ENCODE data around the gene ZNF436. TPM values are rescaled to one million over a fixed set of nuclear protein-coding genes. Genes with fewer than 3 reads are reported as not detected.

Gene ZNF436
- polyA plus RNA-seq, 1 of the 3 experiments (the other 2 are of a cell fraction): 5.0 TPM

DNA sequence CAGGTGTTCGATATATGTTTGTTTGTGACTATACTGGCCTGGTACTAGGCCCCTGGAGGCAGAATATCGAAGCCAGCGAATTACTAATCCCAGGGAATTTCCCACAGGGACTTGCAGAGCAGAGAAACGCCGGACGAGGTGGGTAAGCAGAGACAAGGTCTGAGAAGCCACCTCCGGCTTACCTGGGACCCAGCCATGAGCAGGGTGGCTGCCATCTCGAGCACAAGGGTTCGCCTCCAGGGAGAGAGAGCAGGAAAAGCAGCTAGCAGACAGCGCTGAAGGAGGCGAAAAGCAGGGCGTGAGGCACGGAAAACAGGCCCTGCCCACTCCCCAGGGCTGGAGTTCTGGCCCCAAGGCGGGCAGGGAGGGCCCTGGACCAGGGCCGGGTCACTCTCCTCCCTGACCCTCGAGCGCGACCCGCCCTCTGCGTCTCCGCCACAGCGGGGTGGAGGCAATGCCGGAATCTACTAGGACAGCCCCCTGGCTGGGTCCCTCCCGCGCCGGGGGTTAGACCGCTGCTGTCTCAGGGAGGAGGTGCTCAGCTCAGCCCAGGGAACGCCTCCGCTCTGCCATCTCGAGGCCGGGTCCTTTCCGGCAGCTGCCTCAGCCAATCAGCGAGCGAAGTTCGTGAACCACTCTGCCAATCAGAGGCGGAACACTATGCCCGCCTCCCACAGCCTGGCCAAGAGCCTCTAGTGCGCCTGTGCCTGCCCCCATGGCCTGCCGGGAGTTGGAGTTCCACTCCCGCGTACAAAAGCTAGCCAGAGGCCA lies 1.7 kb downstream of the ZNF436 start (continued):
- TF ChIP-seq CHD2 (IDR thresholded peaks at IDR 0.05; ENCODE audit: low read length, partially characterized antibody): peak; percentile 86
- TF ChIP-seq MEF2A (IDR thresholded peaks at IDR 0.05; ENCODE audit: borderline replicate concordance, low read depth): no peak
- TF ChIP-seq SIN3A (IDR thresholded peaks at IDR 0.05; ENCODE audit: borderline replicate concordance, low read depth, low read length): peak; percentile 76; the same call in 1 of the 2 replicates
- no peak for TF ChIP-seq FOXM1 (IDR thresholded peaks at IDR 0.05; ENCODE audit: low read depth)
- no peak for TF ChIP-seq USF1 (IDR thresholded peaks at IDR 0.05; ENCODE audit: borderline replicate concordance, low read depth)
- TF ChIP-seq FOSL2 (IDR thresholded peaks at IDR 0.05; ENCODE audit: borderline replicate concordance, low read depth): no peak
- no peak for TF ChIP-seq CTCF (IDR thresholded peaks at IDR 0.05)
- peak; percentile 81 for TF ChIP-seq NRF1 (IDR thresholded peaks at IDR 0.05; ENCODE audit: low read depth, low read length)
- peak; percentile 45; the same call in 1 of the 2 replicates for TF ChIP-seq FOXJ3 (CRISPR knock-in tag; IDR thresholded peaks at IDR 0.05)
- TF ChIP-seq, protein P1, sequence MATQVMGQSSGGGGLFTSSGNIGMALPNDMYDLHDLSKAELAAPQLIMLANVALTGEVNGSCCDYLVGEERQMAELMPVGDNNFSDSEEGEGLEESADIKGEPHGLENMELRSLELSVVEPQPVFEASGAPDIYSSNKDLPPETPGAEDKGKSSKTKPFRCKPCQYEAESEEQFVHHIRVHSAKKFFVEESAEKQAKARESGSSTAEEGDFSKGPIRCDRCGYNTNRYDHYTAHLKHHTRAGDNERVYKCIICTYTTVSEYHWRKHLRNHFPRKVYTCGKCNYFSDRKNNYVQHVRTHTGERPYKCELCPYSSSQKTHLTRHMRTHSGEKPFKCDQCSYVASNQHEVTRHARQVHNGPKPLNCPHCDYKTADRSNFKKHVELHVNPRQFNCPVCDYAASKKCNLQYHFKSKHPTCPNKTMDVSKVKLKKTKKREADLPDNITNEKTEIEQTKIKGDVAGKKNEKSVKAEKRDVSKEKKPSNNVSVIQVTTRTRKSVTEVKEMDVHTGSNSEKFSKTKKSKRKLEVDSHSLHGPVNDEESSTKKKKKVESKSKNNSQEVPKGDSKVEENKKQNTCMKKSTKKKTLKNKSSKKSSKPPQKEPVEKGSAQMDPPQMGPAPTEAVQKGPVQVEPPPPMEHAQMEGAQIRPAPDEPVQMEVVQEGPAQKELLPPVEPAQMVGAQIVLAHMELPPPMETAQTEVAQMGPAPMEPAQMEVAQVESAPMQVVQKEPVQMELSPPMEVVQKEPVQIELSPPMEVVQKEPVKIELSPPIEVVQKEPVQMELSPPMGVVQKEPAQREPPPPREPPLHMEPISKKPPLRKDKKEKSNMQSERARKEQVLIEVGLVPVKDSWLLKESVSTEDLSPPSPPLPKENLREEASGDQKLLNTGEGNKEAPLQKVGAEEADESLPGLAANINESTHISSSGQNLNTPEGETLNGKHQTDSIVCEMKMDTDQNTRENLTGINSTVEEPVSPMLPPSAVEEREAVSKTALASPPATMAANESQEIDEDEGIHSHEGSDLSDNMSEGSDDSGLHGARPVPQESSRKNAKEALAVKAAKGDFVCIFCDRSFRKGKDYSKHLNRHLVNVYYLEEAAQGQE (IDR thresholded peaks at IDR 0.05; ENCODE audit: low read depth, low read length): no peak
- TF ChIP-seq, protein P2, sequence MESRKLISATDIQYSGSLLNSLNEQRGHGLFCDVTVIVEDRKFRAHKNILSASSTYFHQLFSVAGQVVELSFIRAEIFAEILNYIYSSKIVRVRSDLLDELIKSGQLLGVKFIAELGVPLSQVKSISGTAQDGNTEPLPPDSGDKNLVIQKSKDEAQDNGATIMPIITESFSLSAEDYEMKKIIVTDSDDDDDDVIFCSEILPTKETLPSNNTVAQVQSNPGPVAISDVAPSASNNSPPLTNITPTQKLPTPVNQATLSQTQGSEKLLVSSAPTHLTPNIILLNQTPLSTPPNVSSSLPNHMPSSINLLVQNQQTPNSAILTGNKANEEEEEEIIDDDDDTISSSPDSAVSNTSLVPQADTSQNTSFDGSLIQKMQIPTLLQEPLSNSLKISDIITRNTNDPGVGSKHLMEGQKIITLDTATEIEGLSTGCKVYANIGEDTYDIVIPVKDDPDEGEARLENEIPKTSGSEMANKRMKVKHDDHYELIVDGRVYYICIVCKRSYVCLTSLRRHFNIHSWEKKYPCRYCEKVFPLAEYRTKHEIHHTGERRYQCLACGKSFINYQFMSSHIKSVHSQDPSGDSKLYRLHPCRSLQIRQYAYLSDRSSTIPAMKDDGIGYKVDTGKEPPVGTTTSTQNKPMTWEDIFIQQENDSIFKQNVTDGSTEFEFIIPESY (IDR thresholded peaks at IDR 0.05; ENCODE audit: borderline replicate concordance, low read depth): no peak
- no peak for TF ChIP-seq TAF1 (IDR thresholded peaks at IDR 0.05; ENCODE audit: borderline replicate concordance, low read depth, low read length)
- no peak for TF ChIP-seq EZH2phosphoT487 (IDR thresholded peaks at IDR 0.05; ENCODE audit: borderline replicate concordance, low read depth)
- TF ChIP-seq GATA2 (CRISPR knock-in tag; IDR thresholded peaks at IDR 0.05): no peak

All from SK-N-SH (cell line).